Peyer's patch (tissue), 4 donors: Measurements from ENCODE around the gene SELL.

Experiments used
- POLR2A ChIP-seq, 2 donors: fragments of 450-650 bp; IDR thresholded peaks; one replicate each; pipeline ENCODE4 v1.5.1; 2017; ENCODE audit warnings: antibody characterized with exemption in 2 of 2, mild to moderate bottlenecking in 2 of 2, moderate library complexity in 2 of 2
- TF ChIP-seq, protein P1 (sequence below), 6 experiments: fragments of 450-650 bp in 4 of 6; fragments of 200-600 bp in 2 of 6; sonication (generic) in 1 of 6; IDR thresholded peaks; one replicate each; pipeline ENCODE4 v1.5.1; 2017 to 2019; ENCODE audit warnings: antibody characterized with exemption in 6 of 6, mild to moderate bottlenecking in 3 of 6, moderate library complexity in 1 of 6

DNA sequence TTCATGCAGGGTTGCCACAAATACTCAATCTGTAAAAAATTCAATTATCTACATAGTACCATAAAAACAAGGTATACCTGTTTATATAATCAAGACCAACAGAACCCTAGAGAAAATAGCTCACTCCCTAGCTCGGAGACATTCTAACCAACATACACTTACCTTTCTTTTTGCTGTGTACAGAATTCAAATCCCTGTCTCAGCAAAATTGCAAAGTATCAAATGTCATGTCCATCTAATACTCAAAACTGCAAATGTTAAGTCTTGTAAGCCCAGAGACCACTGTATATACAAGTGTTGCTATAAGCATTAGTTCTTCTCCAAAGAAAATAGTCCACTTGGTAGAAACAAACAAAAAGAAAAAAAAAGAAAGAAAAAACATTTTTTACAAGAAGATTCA is 38.6 kb upstream of the SELL start:
- TF ChIP-seq, protein P1, sequence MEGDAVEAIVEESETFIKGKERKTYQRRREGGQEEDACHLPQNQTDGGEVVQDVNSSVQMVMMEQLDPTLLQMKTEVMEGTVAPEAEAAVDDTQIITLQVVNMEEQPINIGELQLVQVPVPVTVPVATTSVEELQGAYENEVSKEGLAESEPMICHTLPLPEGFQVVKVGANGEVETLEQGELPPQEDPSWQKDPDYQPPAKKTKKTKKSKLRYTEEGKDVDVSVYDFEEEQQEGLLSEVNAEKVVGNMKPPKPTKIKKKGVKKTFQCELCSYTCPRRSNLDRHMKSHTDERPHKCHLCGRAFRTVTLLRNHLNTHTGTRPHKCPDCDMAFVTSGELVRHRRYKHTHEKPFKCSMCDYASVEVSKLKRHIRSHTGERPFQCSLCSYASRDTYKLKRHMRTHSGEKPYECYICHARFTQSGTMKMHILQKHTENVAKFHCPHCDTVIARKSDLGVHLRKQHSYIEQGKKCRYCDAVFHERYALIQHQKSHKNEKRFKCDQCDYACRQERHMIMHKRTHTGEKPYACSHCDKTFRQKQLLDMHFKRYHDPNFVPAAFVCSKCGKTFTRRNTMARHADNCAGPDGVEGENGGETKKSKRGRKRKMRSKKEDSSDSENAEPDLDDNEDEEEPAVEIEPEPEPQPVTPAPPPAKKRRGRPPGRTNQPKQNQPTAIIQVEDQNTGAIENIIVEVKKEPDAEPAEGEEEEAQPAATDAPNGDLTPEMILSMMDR (IDR thresholded peaks at IDR 0.05): no peak
- no peak for TF ChIP-seq POLR2A (IDR thresholded peaks at IDR 0.05)
